B cell (primary cell): ENCODE results near the gene CAPG. TPM values are rescaled to one million over a fixed set of nuclear protein-coding genes. Genes with fewer than 3 reads are reported as not detected.

Experiments
- ATAC-seq: fragments of 200-7000 bp; cut with Tn5 transposase; one replicate; pipeline ENCODE4 v1.10.0; 2021; ENCODE audit warnings: low read depth, mild to moderate bottlenecking, moderate number of reproducible peaks, moderate library complexity
- CTCF ChIA-PET: fragments of 350-600 bp; sonication (Branson Sonifier 250); formaldehyde crosslinking; loops from one replicate; lab custom pipeline; 2021; ENCODE audit warnings: antibody characterized with exemption, inconsistent platforms; lab: Charles Lee
- POLR2A ChIA-PET: fragments of 350-600 bp; sonication (Branson Sonifier 250); formaldehyde crosslinking; loops from one replicate; lab custom pipeline; 2021; ENCODE audit warnings: antibody characterized with exemption; lab: Charles Lee
- DNase-seq: peaks from one replicate; pipeline ENCODE4 v3.0.0; 2013
- H2AFZ ChIP-seq: 2 replicates; pipeline ENCODE4 v1.6.1; 2012; ENCODE audit warnings: mild to moderate bottlenecking, low read depth, low read length; ENCODE audit not compliant: insufficient read depth, poor library complexity, severe bottlenecking
- H3K27ac ChIP-seq, 2 donors: 1 replicate in 1 of 2; 2 replicates in 1 of 2; pipeline ENCODE4 v1.5.1; 2012 to 2013; ENCODE audit warnings: low read length in 2 of 2, mild to moderate bottlenecking in 2 of 2, moderate library complexity in 1 of 2
- H3K27me3 ChIP-seq, 4 experiments: fragments of 200-600 bp in 1 of 4; sonication (generic) in 1 of 4; replicated peaks in 1 of 4; 1 replicate in 2 of 4; 2 replicates in 2 of 4; pipeline versions ENCODE4 v1.6.1 to v1.7.0; 2013 to 2016; ENCODE audit warnings: low read length in 3 of 4, mild to moderate bottlenecking in 2 of 4, mixed read lengths in 1 of 4, moderate library complexity in 1 of 4; ENCODE audit not compliant: insufficient read depth in 4 of 4, control insufficient read depth in 3 of 4; ENCODE audit errors: control extremely low read depth in 1 of 4
- H3K36me3 ChIP-seq, 2 experiments: replicated peaks in 1 of 2; 1 replicate in 1 of 2; 2 replicates in 1 of 2; pipeline versions ENCODE4 v1.6.1 to v1.7.1; 2013; ENCODE audit warnings: low read length in 1 of 2; ENCODE audit not compliant: insufficient read depth in 2 of 2, control insufficient read depth in 1 of 2; ENCODE audit errors: control extremely low read depth in 1 of 2, extremely low read depth in 1 of 2
- H3K4me1 ChIP-seq, 2 donors: fragments of 200-600 bp in 1 of 2; sonication (generic) in 1 of 2; 1 replicate in 1 of 2; 2 replicates in 1 of 2; pipeline versions ENCODE4 v1.5.1 to v1.6.1; 2013 to 2017; ENCODE audit warnings: low read length in 2 of 2; ENCODE audit not compliant: control insufficient read depth in 2 of 2, insufficient read depth in 2 of 2
- H3K4me2 ChIP-seq: replicated peaks from 2 replicates; pipeline ENCODE3; 2012; ENCODE audit warnings: mild to moderate bottlenecking, low read depth, low read length; ENCODE audit not compliant: poor library complexity, severe bottlenecking
- H3K4me3 ChIP-seq, 5 experiments: fragments of 200-600 bp in 1 of 5; sonication (generic) in 1 of 5; 1 replicate in 3 of 5; 2 replicates in 2 of 5; pipeline versions ENCODE4 v1.5.1 to v1.7.0; 2011 to 2016; ENCODE audit warnings: low read length in 4 of 5, mild to moderate bottlenecking in 4 of 5, low read depth in 2 of 5, control low read depth in 1 of 5, moderate library complexity in 1 of 5; ENCODE audit not compliant: insufficient read depth in 1 of 5; ENCODE audit errors: control extremely low read depth in 1 of 5, extremely low read depth in 1 of 5
- H3K79me2 ChIP-seq: fragments of 200-600 bp; sonication (generic); one replicate; pipeline ENCODE4 v1.6.0; 2016; ENCODE audit warnings: low read length; ENCODE audit not compliant: control insufficient read depth, insufficient read depth
- H3K9ac ChIP-seq: fragments of 200-600 bp; sonication (generic); 2 replicates; pipeline ENCODE4 v1.6.1; 2017; ENCODE audit warnings: mild to moderate bottlenecking, low read length, moderate library complexity
- H3K9me3 ChIP-seq, 3 donors: one replicate each; pipeline versions ENCODE4 v1.6.1 to v1.7.1; 2013; ENCODE audit warnings: low read length in 2 of 3; ENCODE audit not compliant: control insufficient read depth in 2 of 3, insufficient read depth in 1 of 3; ENCODE audit errors: control extremely low read depth in 1 of 3
- H4K20me1 ChIP-seq: 2 replicates; pipeline ENCODE4 v1.6.0; 2012; ENCODE audit warnings: mild to moderate bottlenecking, low read length; ENCODE audit not compliant: insufficient read depth, control insufficient read depth, poor library complexity, severe bottlenecking
- H3K27ac Mint-ChIP-seq: one replicate; pipeline ENCODE4 v1.8.0; 2021; ENCODE audit warnings: mixed read lengths
- H3K27me3 Mint-ChIP-seq: one replicate; pipeline ENCODE4 v1.8.0; 2021; ENCODE audit warnings: mixed read lengths
- H3K4me1 Mint-ChIP-seq: one replicate; pipeline ENCODE4 v1.8.0; 2021; ENCODE audit warnings: mixed read lengths
- H3K4me3 Mint-ChIP-seq: one replicate; pipeline ENCODE4 v1.8.0; 2021; ENCODE audit warnings: mixed read lengths
- H3K9me3 Mint-ChIP-seq: one replicate; pipeline ENCODE4 v1.8.0; 2022; ENCODE audit warnings: mixed read lengths; ENCODE audit not compliant: insufficient read depth
- EZH2 ChIP-seq: IDR thresholded peaks from 2 replicates; pipeline ENCODE4 v1.6.1; 2012; ENCODE audit warnings: borderline replicate concordance, low read depth, mild to moderate bottlenecking, moderate library complexity, low read length; ENCODE audit not compliant: insufficient read depth, poor library complexity, severe bottlenecking
- WGBS: methylation state at CpG from one replicate; pipeline ENCODE4 v1.1.5; 2013; ENCODE audit warnings: missing lambda C conversion rate; ENCODE audit not compliant: insufficient coverage; 5-methylcytosine and 5-hydroxymethylcytosine counted together
- intact Hi-C: fragments of 100-400 bp; cut with micrococcal nuclease; formaldehyde crosslinking; loops from one replicate; pipeline ENCODE4 v1.10.0; 2022
- polyA minus RNA-seq: library from RNA; depleted of rRNA, polyadenylated mRNA; stranded (reverse); fragments of >200 nt; gene quantifications from 2 replicates; pipeline ENCODE4 v1.2.3, GENCODE V29; 2012
- polyA plus RNA-seq: library from polyadenylated mRNA; depleted of rRNA; stranded (reverse); fragments of >200 nt; gene quantifications from 2 replicates; pipeline ENCODE4 v1.2.3, GENCODE V29; 2012
- total RNA-seq, 2 donors: library from RNA; stranded (reverse); fragments of 120-200 nt in 1 of 2; gene quantifications; 1 replicate in 1 of 2; 2 replicates in 1 of 2; pipeline versions ENCODE4 v1.2.3 to v1.2.4, GENCODE V29; 2013 to 2022
- TF ChIP-seq, protein P1 (sequence below): fragments of 200-600 bp; IDR thresholded peaks from one replicate; pipeline ENCODE4 v1.8.0; 2022; ENCODE audit warnings: antibody characterized with exemption, mild to moderate bottlenecking

CAPG gene, protein sequence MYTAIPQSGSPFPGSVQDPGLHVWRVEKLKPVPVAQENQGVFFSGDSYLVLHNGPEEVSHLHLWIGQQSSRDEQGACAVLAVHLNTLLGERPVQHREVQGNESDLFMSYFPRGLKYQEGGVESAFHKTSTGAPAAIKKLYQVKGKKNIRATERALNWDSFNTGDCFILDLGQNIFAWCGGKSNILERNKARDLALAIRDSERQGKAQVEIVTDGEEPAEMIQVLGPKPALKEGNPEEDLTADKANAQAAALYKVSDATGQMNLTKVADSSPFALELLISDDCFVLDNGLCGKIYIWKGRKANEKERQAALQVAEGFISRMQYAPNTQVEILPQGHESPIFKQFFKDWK
- 179 and 210 TPM in 2 replicates for total RNA-seq
- 210 TPM for total RNA-seq (2013)
- 133 and 158 TPM in 2 replicates for polyA plus RNA-seq
- 137 and 184 TPM in 2 replicates for polyA minus RNA-seq

DNA sequence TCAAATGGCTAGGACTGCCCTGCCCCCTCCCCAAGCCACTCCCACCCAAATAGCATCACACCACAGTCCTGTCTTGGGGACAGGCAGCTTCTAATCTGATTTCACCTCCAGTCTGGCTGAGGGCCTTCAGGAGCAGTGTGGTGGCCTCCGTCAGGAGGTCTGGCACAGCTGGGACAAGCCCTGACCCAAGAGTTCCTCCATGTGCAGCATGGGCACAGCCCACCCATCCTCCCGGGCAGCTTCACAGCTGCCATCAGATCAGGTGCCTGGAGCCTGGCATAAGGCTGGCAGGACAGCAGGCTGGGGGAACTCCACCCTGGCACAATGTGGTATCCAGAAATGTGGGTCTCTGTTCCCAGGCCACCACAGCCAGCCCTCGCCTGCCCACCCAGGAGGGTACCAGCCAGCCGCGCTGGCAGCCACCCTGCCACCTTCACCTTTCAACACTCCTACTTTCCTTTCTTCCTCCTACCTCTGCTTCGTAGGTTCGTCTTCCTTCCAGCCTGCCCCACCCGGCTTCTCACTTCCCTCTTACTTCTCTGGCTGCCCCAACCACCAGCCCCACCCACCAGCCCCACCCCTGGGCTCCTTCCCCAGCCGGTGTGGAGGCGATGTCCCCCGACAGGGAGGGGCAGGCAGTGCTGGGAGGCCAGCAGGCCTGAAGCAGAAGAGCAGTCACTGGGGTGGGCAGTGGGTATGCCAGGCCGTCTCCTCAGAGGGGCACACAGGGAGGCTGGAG, at the start of gene CAPG:
Gene CAPG, minus strand, starts transcription at position 522 of the 739 bp plus-strand sequence. CDS start 8,221 bp downstream, outside the sequence.
- ChIA-PET POLR2A (interaction anchor here (0.5 to 2.1 kb wide), 4 partner anchors 9 to 55 kb away, joined by 4 to 14 read pairs (median 6); partner anchors contain the start of genes ELMOD3, RETSAT and SH2D6), CTCF (interaction anchor here (1.7 to 3.2 kb wide), 2 partner anchors 10 to 109 kb away, joined by 3 to 27 read pairs; partner anchors contain the start of gene SH2D6)
- Histone ChIP-seq H3K4me3 (peak within 1 kb of the TSS; percentile 43 to 75 (median 57)), H3K9me3 (no peaks in the 10 kb centered on the region), H3K27ac (peak within 1 kb of the TSS; percentile 71 to 84), H3K79me2 (peaks cover 61% of the 10 kb centered on the region), H4K20me1 (peaks cover 10% of the 10 kb centered on the region), H2AFZ (peak within 1 kb of the TSS; percentile 67), H3K27me3 (no peaks in the 10 kb centered on the region), H3K4me2 (peak within 1 kb of the TSS; percentile 78), H3K4me1 (peaks cover 73 to 84% of the 10 kb centered on the region in 2 donors), H3K36me3 (no peaks in the 10 kb centered on the region), H3K9ac (peak within 1 kb of the TSS; percentile 65)
- H3K9me3 Mint-ChIP-seq, result no peaks in the 10 kb centered on the region
- TF ChIP-seq EZH2, result no peak
- TF ChIP-seq, protein P1, sequence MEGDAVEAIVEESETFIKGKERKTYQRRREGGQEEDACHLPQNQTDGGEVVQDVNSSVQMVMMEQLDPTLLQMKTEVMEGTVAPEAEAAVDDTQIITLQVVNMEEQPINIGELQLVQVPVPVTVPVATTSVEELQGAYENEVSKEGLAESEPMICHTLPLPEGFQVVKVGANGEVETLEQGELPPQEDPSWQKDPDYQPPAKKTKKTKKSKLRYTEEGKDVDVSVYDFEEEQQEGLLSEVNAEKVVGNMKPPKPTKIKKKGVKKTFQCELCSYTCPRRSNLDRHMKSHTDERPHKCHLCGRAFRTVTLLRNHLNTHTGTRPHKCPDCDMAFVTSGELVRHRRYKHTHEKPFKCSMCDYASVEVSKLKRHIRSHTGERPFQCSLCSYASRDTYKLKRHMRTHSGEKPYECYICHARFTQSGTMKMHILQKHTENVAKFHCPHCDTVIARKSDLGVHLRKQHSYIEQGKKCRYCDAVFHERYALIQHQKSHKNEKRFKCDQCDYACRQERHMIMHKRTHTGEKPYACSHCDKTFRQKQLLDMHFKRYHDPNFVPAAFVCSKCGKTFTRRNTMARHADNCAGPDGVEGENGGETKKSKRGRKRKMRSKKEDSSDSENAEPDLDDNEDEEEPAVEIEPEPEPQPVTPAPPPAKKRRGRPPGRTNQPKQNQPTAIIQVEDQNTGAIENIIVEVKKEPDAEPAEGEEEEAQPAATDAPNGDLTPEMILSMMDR, result no peak
- no peaks in the 10 kb centered on the region for H3K27me3 Mint-ChIP-seq
- intact Hi-C loops, result loop anchor here (1.0 to 5.0 kb wide), 4 partner anchors 8 to 83 kb away; partner anchors contain the start of genes ELMOD3, RETSAT, SH2D6 and TGOLN2
- ATAC-seq, result peak; percentile 78
- WGBS, result 6% methylated on average over 11 of the region's 12 CpGs
- H3K4me1 Mint-ChIP-seq, result peaks cover 76% of the 10 kb centered on the region
- DNase-seq, result peak; percentile 82
- peak within 1 kb of the TSS; percentile 90 for H3K4me3 Mint-ChIP-seq
- H3K27ac Mint-ChIP-seq, result peak within 1 kb of the TSS; percentile 91
